HFF-Myc (cell line): ENCODE measurements around the gene C9orf43.
A peak's percentile ranks its signal among the peaks of the same experiment; 100 is the strongest.
"Not testable (repeated sequence)": the region's sequence is repeated elsewhere in the genome, so short reads cannot be mapped to it uniquely, and the experiment has no call there.

Source experiments
- DNase-seq: peaks from one replicate; pipeline ENCODE4 v3.0.0-alpha.2; 2011; ENCODE audit warnings: low read depth; ENCODE audit errors: extremely low read depth
- H3K4me3 ChIP-seq: replicated peaks from 2 replicates; pipeline ENCODE4 v1.5.1; 2011; ENCODE audit warnings: low read depth, mild to moderate bottlenecking, control low read depth, low read length
- CTCF ChIP-seq: IDR thresholded peaks from 2 replicates; pipeline ENCODE4 v1.5.1; 2012; ENCODE audit warnings: mild to moderate bottlenecking, low read depth, low read length, control low read depth; ENCODE audit errors: missing control alignments

The C9orf43 gene

GRCh38 chr9:113410207-113410864, at the start of gene C9orf43, which contains the start of gene POLE3:
Gene C9orf43, plus strand, starts transcription at chr9:113410747. Its CDS starts 2,747 bp downstream, at chr9:113413494.
Gene POLE3, minus strand, starts transcription at chr9:113410675. Its CDS starts 382 bp downstream, at chr9:113410293.
- DNase-seq: peak; percentile 87
- peak within 1 kb of the TSS; percentile 96 for H3K4me3 ChIP-seq
- TF ChIP-seq CTCF: no peak

GRCh38 chr9:113361304-113362018, 49.1 kb upstream of the C9orf43 start:
- TF ChIP-seq CTCF: no peak
- no peak overlapping the region for H3K4me3 ChIP-seq
- no peak for DNase-seq

- no peak for DNase-seq
- H3K4me3 ChIP-seq: no peak overlapping the region
- no peak for TF ChIP-seq CTCF
Observed at GRCh38 chr9:113363336-113363735, 47.2 kb upstream of the C9orf43 start.

GRCh38 chr9:113364951-113365350, 45.6 kb upstream of the C9orf43 start:
- TF ChIP-seq CTCF: no peak
- no peak overlapping the region for H3K4me3 ChIP-seq
- DNase-seq: no peak

- H3K4me3 ChIP-seq: not testable (repeated sequence)
Observed at GRCh38 chr9:113365652-113366051, 44.9 kb upstream of the C9orf43 start.

GRCh38 chr9:113368348-113368981, 42.1 kb upstream of the C9orf43 start:
- no peak for DNase-seq
- H3K4me3 ChIP-seq: no peak overlapping the region
- no peak for TF ChIP-seq CTCF

More at GRCh38 chr9:113365652-113366051, 44.9 kb upstream of the C9orf43 start:
- not testable (repeated sequence) for DNase-seq
